Peyer's patch (tissue), 4 donors: Measurements from ENCODE around the gene FARS2.

Source experiments
- POLR2A ChIP-seq, 2 donors: fragments of 450-650 bp; IDR thresholded peaks; one replicate each; pipeline ENCODE4 v1.5.1; 2017; ENCODE audit warnings: antibody characterized with exemption in 2 of 2, mild to moderate bottlenecking in 2 of 2, moderate library complexity in 2 of 2
- TF ChIP-seq, protein P1 (sequence below), 6 experiments: fragments of 450-650 bp in 4 of 6; fragments of 200-600 bp in 2 of 6; sonication (generic) in 1 of 6; IDR thresholded peaks; one replicate each; pipeline ENCODE4 v1.5.1; 2017 to 2019; ENCODE audit warnings: antibody characterized with exemption in 6 of 6, mild to moderate bottlenecking in 3 of 6, moderate library complexity in 1 of 6

DNA sequence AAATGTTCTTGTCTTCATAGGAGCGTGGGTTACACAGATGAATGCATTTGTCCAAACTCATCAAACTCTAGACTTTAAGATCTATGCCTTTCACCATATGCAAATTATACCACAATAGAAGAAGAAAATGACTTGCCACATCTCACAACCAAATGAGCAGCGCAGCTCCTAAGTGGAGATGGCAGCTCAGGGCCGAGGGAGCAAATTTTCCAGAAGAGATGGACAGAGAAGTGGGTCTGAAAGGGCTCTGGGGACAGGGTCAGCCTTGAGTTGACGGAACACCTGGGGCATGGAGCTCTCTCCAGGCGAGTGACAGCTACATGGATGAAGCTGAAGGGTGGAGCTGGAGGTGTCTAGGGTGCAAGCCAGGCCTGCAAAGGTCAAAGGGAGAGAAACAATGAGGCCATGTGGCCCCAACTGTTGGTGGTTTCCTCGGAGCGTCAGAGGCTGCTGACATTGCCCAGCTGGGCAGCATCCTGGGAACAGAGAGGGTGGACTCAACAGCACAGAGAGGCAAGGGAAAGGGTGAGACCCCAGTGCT is 517.1 kb downstream of the FARS2 start:
- TF ChIP-seq, protein P1, sequence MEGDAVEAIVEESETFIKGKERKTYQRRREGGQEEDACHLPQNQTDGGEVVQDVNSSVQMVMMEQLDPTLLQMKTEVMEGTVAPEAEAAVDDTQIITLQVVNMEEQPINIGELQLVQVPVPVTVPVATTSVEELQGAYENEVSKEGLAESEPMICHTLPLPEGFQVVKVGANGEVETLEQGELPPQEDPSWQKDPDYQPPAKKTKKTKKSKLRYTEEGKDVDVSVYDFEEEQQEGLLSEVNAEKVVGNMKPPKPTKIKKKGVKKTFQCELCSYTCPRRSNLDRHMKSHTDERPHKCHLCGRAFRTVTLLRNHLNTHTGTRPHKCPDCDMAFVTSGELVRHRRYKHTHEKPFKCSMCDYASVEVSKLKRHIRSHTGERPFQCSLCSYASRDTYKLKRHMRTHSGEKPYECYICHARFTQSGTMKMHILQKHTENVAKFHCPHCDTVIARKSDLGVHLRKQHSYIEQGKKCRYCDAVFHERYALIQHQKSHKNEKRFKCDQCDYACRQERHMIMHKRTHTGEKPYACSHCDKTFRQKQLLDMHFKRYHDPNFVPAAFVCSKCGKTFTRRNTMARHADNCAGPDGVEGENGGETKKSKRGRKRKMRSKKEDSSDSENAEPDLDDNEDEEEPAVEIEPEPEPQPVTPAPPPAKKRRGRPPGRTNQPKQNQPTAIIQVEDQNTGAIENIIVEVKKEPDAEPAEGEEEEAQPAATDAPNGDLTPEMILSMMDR (IDR thresholded peaks at IDR 0.05): no peak
- TF ChIP-seq POLR2A (IDR thresholded peaks at IDR 0.05): no peak
